ES-I3 (cell line): Measurements from ENCODE around the gene AFG3L2.
A peak's percentile ranks its signal among the peaks of the same experiment; 100 is the strongest.

Experiments
- H3K36me3 ChIP-seq: 2 replicates; pipeline ENCODE4 v1.6.1; 2013; ENCODE audit warnings: mild to moderate bottlenecking, low read length, control low read depth, moderate library complexity; ENCODE audit not compliant: insufficient read depth
- H3K4me1 ChIP-seq: 2 replicates; pipeline ENCODE4 v1.6.1; 2013; ENCODE audit warnings: mild to moderate bottlenecking, control low read depth, low read length; ENCODE audit not compliant: insufficient read depth
- H3K9ac ChIP-seq: 2 replicates; pipeline ENCODE4 v1.6.1; 2013; ENCODE audit warnings: low read depth, mild to moderate bottlenecking, low read length, moderate library complexity
- H3K9me3 ChIP-seq: 2 replicates; pipeline ENCODE4 v1.6.1; 2013; ENCODE audit warnings: mild to moderate bottlenecking, low read length, moderate library complexity; ENCODE audit not compliant: control insufficient read depth, insufficient read depth

The AFG3L2 gene

DNA sequence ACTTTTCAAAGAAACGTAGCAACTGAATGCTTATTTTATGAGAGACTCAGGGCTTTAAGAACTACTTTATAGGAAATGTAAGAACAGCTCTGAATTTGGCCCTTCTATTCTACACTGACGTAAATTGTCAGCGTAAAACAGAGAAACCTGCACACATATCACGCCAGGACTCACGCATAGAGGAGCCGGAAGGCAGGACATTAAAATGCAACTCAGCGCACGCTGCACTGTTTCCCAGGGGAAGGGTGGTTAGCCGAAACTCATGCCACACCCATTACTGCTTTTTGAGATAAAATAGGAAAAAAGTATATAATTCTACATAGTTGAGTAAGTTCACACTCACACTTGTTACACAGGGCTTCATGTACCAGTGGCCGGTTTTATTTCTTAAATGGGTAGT, 61.5 kb downstream of the AFG3L2 start:
- H3K36me3 ChIP-seq, result peaks cover 30% of the 10 kb centered on the region
- no peaks in the 10 kb centered on the region for H3K4me1 ChIP-seq
- no peak overlapping the region for H3K9ac ChIP-seq
- H3K9me3 ChIP-seq, result peaks cover 11% of the 10 kb centered on the region; the same call in 1 of the 2 replicates

DNA sequence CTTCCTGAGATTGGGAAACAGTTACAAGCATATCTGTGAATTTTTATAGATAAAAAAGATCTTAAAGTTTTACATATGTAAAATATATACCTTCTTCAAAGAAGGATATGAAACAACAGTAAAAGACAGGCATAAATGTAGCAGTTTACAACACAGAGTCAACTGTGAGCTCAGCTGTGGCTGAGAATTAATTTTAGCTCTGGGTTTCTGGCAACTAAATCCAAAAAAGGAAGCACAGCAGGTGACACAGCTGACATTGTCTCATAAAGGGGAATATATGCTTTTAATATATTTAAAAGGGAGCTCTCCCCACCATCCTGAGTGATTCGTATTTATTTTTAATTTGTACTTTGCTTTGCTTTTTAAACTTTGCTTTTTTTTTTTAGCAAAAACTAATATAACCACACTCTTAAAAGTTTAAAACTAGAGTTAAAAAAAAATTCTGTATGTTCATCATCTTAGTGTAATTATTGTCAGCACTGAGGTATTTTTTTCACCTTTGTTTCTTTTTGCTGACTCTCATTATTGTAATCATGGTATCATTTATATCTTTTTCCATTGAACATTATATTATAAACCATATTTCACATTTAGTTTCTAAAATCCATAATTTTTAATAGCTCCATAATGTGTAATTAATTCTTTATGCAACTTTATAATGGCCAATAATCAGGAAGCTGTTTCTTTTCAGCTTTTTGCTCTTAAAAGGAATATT, 62.3 kb downstream of the AFG3L2 start:
- peaks cover 32% of the 10 kb centered on the region for H3K36me3 ChIP-seq
- no peak overlapping the region for H3K9ac ChIP-seq
- H3K4me1 ChIP-seq, result peaks cover 2% of the 10 kb centered on the region; the same call in 1 of the 2 replicates
- H3K9me3 ChIP-seq, result peaks cover 11% of the 10 kb centered on the region; the same call in 1 of the 2 replicates

DNA sequence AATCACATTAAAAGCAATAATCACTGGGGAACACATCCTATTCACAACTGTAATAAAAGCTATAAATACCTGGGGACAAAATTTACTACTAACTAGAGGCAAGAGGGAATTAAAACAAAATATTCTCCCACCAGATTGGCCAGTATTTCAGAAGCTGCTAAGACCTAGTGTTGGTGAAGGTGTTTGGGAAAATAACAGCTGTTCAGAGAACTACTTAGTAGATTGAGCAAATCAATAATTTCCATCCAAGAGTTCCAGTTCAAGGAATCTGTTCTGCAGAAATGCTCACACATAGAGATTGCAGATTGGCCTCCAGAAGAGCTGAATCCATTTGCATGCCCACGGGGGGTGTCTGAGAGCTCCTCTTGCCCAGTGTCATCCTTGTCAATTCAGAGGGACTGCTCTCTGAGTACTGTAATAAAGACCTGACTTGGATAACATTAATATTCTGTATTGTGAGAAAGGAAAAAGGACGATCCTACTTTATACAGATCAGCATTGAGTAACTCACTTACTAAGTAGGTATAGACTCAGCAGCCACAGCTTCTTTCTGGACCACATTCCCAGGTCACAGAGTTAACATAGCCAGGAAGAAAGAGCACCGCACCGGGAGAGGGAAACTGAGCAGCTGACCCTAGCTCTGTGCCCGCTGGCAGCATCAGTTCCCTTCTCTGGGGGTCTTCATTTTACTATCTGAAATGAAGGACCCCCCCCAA, 63.3 kb downstream of the AFG3L2 start:
- peaks cover 6% of the 10 kb centered on the region; the same call in 1 of the 2 replicates for H3K4me1 ChIP-seq
- H3K36me3 ChIP-seq, result peaks cover 36% of the 10 kb centered on the region
- H3K9ac ChIP-seq, result no peak overlapping the region
- H3K9me3 ChIP-seq, result peaks cover 11% of the 10 kb centered on the region; the same call in 1 of the 2 replicates

GRCh38 chr18:12312976-12313375, 64.1 kb downstream of the AFG3L2 start:
- H3K36me3 ChIP-seq, result peaks cover 36% of the 10 kb centered on the region
- peaks cover 6% of the 10 kb centered on the region; the same call in 1 of the 2 replicates for H3K4me1 ChIP-seq
- H3K9me3 ChIP-seq, result peaks cover 11% of the 10 kb centered on the region; the same call in 1 of the 2 replicates
- no peak overlapping the region for H3K9ac ChIP-seq

- Histone ChIP-seq H3K9me3 (peaks cover 11% of the 10 kb centered on the region; the same call in 1 of the 2 replicates), H3K9ac (no peak overlapping the region), H3K36me3 (peaks cover 32% of the 10 kb centered on the region)
Observed at GRCh38 chr18:12310762-12311161, 66.3 kb downstream of the AFG3L2 start.

GRCh38 chr18:12309683-12310198, 67.3 kb downstream of the AFG3L2 start:
- H3K9me3 ChIP-seq, result peaks cover 11% of the 10 kb centered on the region; the same call in 1 of the 2 replicates
- peaks cover 6% of the 10 kb centered on the region; the same call in 1 of the 2 replicates for H3K4me1 ChIP-seq
- H3K9ac ChIP-seq, result peak overlapping the region; percentile 60; the same call in 1 of the 2 replicates
- H3K36me3 ChIP-seq, result peaks cover 24% of the 10 kb centered on the region

More at GRCh38 chr18:12310762-12311161, 66.3 kb downstream of the AFG3L2 start:
- H3K4me1 ChIP-seq, result peaks cover 6% of the 10 kb centered on the region; the same call in 1 of the 2 replicates

DNA sequence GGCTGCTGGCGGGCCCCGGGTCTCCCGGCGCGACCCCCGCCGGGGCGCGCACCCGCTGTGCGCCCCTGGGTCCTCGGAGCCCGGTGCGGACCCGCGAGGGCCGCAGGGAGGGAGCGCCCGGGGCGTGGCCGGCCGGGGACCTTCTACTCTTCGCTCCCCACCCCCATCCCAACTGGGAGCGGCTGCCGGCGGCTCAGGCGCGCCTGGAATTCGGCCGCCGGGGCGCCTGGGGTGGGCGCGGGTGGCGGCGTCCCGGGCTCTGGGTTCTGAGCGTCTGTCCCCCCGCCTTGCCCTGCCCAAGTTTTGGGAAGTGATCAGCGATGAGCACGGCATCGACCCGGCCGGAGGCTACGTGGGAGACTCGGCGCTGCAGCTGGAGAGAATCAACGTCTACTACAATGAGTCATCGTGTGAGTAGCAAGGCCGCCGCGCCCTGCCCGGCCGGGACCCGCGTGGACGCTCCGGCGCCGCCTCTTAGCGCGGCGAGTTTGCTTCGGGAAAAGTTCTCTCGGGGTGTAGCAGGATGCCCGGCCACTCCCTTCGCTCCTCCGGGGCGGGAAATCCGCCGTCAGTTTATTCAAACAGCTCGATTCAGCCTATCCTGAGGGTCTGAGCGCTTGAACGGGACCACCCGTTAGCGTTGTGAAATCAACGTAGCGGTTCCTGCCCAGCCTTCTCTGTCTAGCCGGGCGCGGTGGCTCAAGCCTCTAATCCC, 68.5 kb downstream of the AFG3L2 start:
- peaks cover 17% of the 10 kb centered on the region for H3K36me3 ChIP-seq
- peaks cover 11% of the 10 kb centered on the region; the same call in 1 of the 2 replicates for H3K9me3 ChIP-seq
- peaks cover 6% of the 10 kb centered on the region; the same call in 1 of the 2 replicates for H3K4me1 ChIP-seq
- peak overlapping the region; percentile 60 for H3K9ac ChIP-seq

GRCh38 chr18:12307701-12308385, 69.2 kb downstream of the AFG3L2 start, which contains the start of gene TUBB6:
TUBB6 (plus strand) TSS chr18:12308241; CDS start chr18:12308293, 52 bp downstream.
- H3K36me3 ChIP-seq, result peaks cover 17% of the 10 kb centered on the region
- peaks cover 11% of the 10 kb centered on the region; the same call in 1 of the 2 replicates for H3K9me3 ChIP-seq
- peak within 1 kb of the TSS; percentile 60 for H3K9ac ChIP-seq
- H3K4me1 ChIP-seq, result peaks cover 6% of the 10 kb centered on the region; the same call in 1 of the 2 replicates

DNA sequence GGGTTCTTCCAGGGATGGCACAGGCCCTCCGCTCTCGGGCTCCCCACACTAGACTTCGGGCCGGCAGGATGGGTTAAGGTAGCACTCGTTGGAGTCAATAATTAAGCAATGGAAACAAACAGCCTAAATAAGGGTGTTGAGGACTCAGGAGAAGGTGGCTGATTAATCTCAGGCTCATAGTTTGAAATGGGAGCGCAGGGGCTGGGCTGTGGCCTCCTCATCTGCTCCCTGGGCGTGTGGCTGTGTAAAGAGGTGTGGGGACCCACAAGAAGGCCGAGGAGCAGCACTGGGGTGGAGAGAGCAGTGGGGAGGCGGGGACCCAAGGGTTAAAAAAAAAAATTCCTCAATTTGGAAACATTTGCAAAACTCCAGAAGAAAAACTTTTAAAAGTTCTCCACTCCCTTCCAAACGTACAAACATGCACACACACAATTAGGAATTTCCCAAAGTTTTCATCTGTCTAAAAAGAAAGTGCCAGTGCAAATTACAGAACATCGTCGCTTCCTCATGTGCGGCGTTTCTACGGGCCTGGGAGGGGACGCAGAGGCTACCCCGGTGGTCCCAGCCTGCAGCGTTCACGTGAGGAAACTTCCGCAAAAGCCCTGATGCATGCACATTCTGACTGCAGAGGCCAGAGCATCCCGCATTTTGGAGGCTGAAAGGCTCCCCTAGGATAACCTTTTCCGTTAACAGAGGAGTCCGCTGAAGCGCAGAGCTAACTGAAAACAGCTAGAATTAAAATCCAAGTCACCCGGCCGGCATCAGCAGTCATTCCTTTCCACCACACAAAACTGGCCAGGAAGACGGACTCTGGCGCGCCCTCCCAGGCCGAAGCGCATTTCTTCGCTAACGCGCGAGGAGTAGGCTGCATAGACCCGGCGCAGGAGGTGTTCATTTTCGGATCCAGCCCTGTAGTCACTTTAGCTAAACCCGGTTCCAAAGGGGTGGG, 70.0 kb downstream of the AFG3L2 start:
- Histone ChIP-seq H3K9me3 (peaks cover 6% of the 10 kb centered on the region; the same call in 1 of the 2 replicates), H3K36me3 (peaks cover 14% of the 10 kb centered on the region), H3K4me1 (peaks cover 6% of the 10 kb centered on the region; the same call in 1 of the 2 replicates), H3K9ac (peak overlapping the region; percentile 60)

DNA sequence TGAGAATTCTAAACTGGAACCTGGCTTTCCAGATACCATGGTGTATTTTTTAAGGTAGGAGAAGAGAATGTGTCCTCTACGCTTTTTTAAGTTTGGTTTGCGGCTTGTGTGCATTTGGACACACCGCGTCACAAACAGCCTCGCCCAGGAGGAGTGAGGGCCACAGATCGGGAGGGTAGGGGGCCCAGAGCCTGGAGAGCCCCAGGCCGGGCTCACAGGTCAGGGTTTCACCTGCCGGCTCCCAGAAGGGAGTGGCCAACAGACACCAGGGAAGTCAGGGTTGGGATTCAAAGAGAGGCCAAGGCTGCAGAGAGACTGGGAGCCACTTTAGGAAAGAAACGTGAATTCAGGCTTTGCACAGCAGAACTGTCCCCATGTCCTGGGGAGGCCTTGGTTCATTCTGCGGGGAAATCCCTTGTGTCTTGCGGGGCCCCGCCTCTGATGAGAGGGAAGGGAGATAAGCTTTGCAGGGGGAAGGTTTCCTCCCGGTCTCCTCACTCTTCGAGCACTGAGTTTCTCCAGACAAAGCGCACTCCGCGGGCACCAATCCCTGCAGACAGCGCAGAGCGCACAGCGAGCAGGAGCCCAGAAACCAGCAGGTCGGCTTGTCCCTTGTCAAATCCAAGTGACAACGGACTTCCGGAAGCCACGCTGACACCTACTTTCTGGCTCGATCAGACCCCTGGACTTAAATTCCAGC, 70.9 kb downstream of the AFG3L2 start:
- Histone ChIP-seq H3K9me3 (0 out of 2 replicates have a peak, but pooled peaks cover 2% of the 10 kb centered on the region), H3K9ac (peak overlapping the region; percentile 60; the same call in 1 of the 2 replicates), H3K4me1 (peaks cover 6% of the 10 kb centered on the region; the same call in 1 of the 2 replicates), H3K36me3 (peaks cover 11% of the 10 kb centered on the region)

- Histone ChIP-seq H3K9ac (no peak overlapping the region), H3K9me3 (no peaks in the 10 kb centered on the region), H3K4me1 (peaks cover 6% of the 10 kb centered on the region; the same call in 1 of the 2 replicates), H3K36me3 (peaks cover 4% of the 10 kb centered on the region; the same call in 1 of the 2 replicates)
Observed at GRCh38 chr18:12305211-12305610, 71.8 kb downstream of the AFG3L2 start.
